ENCODE measurements around the gene WDFY2. TPM values are rescaled to one million over a fixed set of nuclear protein-coding genes. Genes with fewer than 3 reads are reported as not detected.

The WDFY2 gene
- total RNA-seq, 1 donor from 2014 or later = 16.2 TPM

GRCh38 chr13:51645154-51645650, 60.9 kb downstream of the WDFY2 start:
- H3K27ac Mint-ChIP-seq (ENCODE audit: unreplicated experiment) = peak overlapping the region; percentile 93
- H4K20me1 ChIP-seq (ENCODE audit: insufficient read depth, low read length) = peaks cover 4% of the 10 kb centered on the region
- H3K36me3 ChIP-seq (ENCODE audit: insufficient read depth, low read length) = no peaks in the 10 kb centered on the region
- H3K27me3 Mint-ChIP-seq (ENCODE audit: low read depth, unreplicated experiment) = no peaks in the 10 kb centered on the region
- no peak overlapping the region for H2AFZ ChIP-seq (ENCODE audit: low read depth, low read length)
- no peak overlapping the region for H3K4me3 ChIP-seq (ENCODE audit: insufficient read depth, low read depth, low read length)
- H3K79me2 ChIP-seq (ENCODE audit: insufficient read depth, low read length) = peaks cover 55% of the 10 kb centered on the region
- TF ChIP-seq EZH2 (IDR thresholded peaks at IDR 0.05; ENCODE audit: insufficient read depth, low read length) (no peak), CTCF (IDR thresholded peaks at IDR 0.05; ENCODE audit: insufficient read depth, low read depth, low read length) (no peak)
- H3K4me1 ChIP-seq (ENCODE audit: insufficient read depth, low read length) = peaks cover 37% of the 10 kb centered on the region
- H3K4me3 Mint-ChIP-seq (ENCODE audit: unreplicated experiment) = peak overlapping the region; percentile 11
- peak overlapping the region; percentile 93 for H3K27ac ChIP-seq (ENCODE audit: low read depth, low read length)
- H3K4me2 ChIP-seq (ENCODE audit: low read length) = peak overlapping the region; percentile 79
- H3K27me3 ChIP-seq (ENCODE audit: insufficient read depth, low read length) = no peaks in the 10 kb centered on the region
- H3K9me3 ChIP-seq (ENCODE audit: insufficient read depth, low read depth, low read length) = no peaks in the 10 kb centered on the region
- peaks cover 40% of the 10 kb centered on the region for H3K4me1 Mint-ChIP-seq (ENCODE audit: low read depth, unreplicated experiment)
- no peak for FAIRE-seq
- peak; percentile 65 for DNase-seq (ENCODE audit: low read depth)
- no peaks in the 10 kb centered on the region for H3K36me3 Mint-ChIP-seq (ENCODE audit: low read depth, unreplicated experiment)
- H3K9me3 Mint-ChIP-seq (ENCODE audit: unreplicated experiment) = no peaks in the 10 kb centered on the region
- peak overlapping the region; percentile 69 for H3K9ac ChIP-seq (ENCODE audit: low read length)

- H3K79me2 ChIP-seq (ENCODE audit: insufficient read depth, low read length) = peaks cover 47% of the 10 kb centered on the region
- H3K9me3 ChIP-seq (ENCODE audit: insufficient read depth, low read depth, low read length) = no peaks in the 10 kb centered on the region
- no peak overlapping the region for H3K4me3 ChIP-seq (ENCODE audit: insufficient read depth, low read depth, low read length)
- no peaks in the 10 kb centered on the region for H3K36me3 Mint-ChIP-seq (ENCODE audit: low read depth, unreplicated experiment)
- TF ChIP-seq EZH2 (IDR thresholded peaks at IDR 0.05; ENCODE audit: insufficient read depth, low read length) (no peak), CTCF (IDR thresholded peaks at IDR 0.05; ENCODE audit: insufficient read depth, low read depth, low read length) (no peak)
- H3K9ac ChIP-seq (ENCODE audit: low read length) = peak overlapping the region; percentile 69
- H3K4me2 ChIP-seq (ENCODE audit: low read length) = peak overlapping the region; percentile 79
- DNase-seq (ENCODE audit: low read depth) (no peak), FAIRE-seq (no peak)
- H4K20me1 ChIP-seq (ENCODE audit: insufficient read depth, low read length) = peaks cover 4% of the 10 kb centered on the region
- H3K27ac Mint-ChIP-seq (ENCODE audit: unreplicated experiment) = peak overlapping the region; percentile 93
- H3K4me1 ChIP-seq (ENCODE audit: insufficient read depth, low read length) = peaks cover 37% of the 10 kb centered on the region
- peaks cover 40% of the 10 kb centered on the region for H3K4me1 Mint-ChIP-seq (ENCODE audit: low read depth, unreplicated experiment)
- no peaks in the 10 kb centered on the region for H3K9me3 Mint-ChIP-seq (ENCODE audit: unreplicated experiment)
- H3K27me3 ChIP-seq (ENCODE audit: insufficient read depth, low read length) = no peaks in the 10 kb centered on the region
- H3K4me3 Mint-ChIP-seq (ENCODE audit: unreplicated experiment) = peak overlapping the region; percentile 8
- H3K36me3 ChIP-seq (ENCODE audit: insufficient read depth, low read length) = no peaks in the 10 kb centered on the region
- H3K27ac ChIP-seq (ENCODE audit: low read depth, low read length) = peak overlapping the region; percentile 93
- no peak overlapping the region for H2AFZ ChIP-seq (ENCODE audit: low read depth, low read length)
- no peaks in the 10 kb centered on the region for H3K27me3 Mint-ChIP-seq (ENCODE audit: low read depth, unreplicated experiment)
These were observed 61.8 kb downstream of the WDFY2 start for GRCh38 chr13:51645761-51646670.
